Activated gamma-delta T cell treated with Interleukin-2 at 50 U/mL for 16 hours (primary cell): ENCODE results near the gene HOXC6.

Experiments used
- DNase-seq: peaks from one replicate; pipeline ENCODE4 v3.0.0-alpha.2; 2020

HOXC6 gene

GRCh38 chr12:53990311-53991076, 37.7 kb upstream of the HOXC6 start:
- DNase-seq, result no peak

GRCh38 chr12:53991077-53991460, 37.2 kb upstream of the HOXC6 start:
- DNase-seq, result no peak

- DNase-seq, result no peak
Observed at GRCh38 chr12:53992377-53992889, 35.8 kb upstream of the HOXC6 start.

- no peak for DNase-seq
Observed at GRCh38 chr12:53993162-53994008, 34.9 kb upstream of the HOXC6 start.

GRCh38 chr12:53994009-53994263, 34.3 kb upstream of the HOXC6 start:
- DNase-seq, result no peak

GRCh38 chr12:53994264-53995001, 33.8 kb upstream of the HOXC6 start:
- no peak for DNase-seq

- DNase-seq, result no peak
Observed at GRCh38 chr12:53995002-53995377, 33.2 kb upstream of the HOXC6 start.

GRCh38 chr12:53995378-53996239, 32.6 kb upstream of the HOXC6 start:
- DNase-seq, result no peak

GRCh38 chr12:53996240-53997203, 31.7 kb upstream of the HOXC6 start:
- DNase-seq, result no peak

- no peak for DNase-seq
Observed at GRCh38 chr12:53997204-53998109, 30.8 kb upstream of the HOXC6 start.

- no peak for DNase-seq
Observed at GRCh38 chr12:53998110-53998899, 29.9 kb upstream of the HOXC6 start.

- no peak for DNase-seq
Observed at GRCh38 chr12:53998900-53999236, 29.4 kb upstream of the HOXC6 start.

- no peak for DNase-seq
Observed at GRCh38 chr12:53999559-54000115, 28.6 kb upstream of the HOXC6 start.

- DNase-seq, result no peak
Observed at GRCh38 chr12:54000116-54001114, 27.8 kb upstream of the HOXC6 start, which contains the start of gene HOXC9. Gene HOXC9 (plus strand): TSS chr12:54000161. CDS start chr12:54000189, 28 bp downstream.

GRCh38 chr12:54001283-54002187, 26.7 kb upstream of the HOXC6 start:
- DNase-seq, result no peak

GRCh38 chr12:54002278-54002914, 25.8 kb upstream of the HOXC6 start:
- no peak for DNase-seq
